Measurements from ENCODE around the gene SH3RF1.

SH3RF1 gene

GRCh38 chr4:169158046-169158445 is 112.7 kb downstream of the SH3RF1 start:
- DNase-seq = no peak

GRCh38 chr4:169156392-169156791 is 114.4 kb downstream of the SH3RF1 start:
- no peak for DNase-seq

GRCh38 chr4:169154121-169154520 is 116.6 kb downstream of the SH3RF1 start:
- no peak for DNase-seq

GRCh38 chr4:169153481-169154087 is 117.2 kb downstream of the SH3RF1 start:
- no peak for DNase-seq

- DNase-seq = peak; percentile 5
Measured at GRCh38 chr4:169152899-169153298, 117.9 kb downstream of the SH3RF1 start.

GRCh38 chr4:169152098-169152497 is 118.7 kb downstream of the SH3RF1 start:
- no peak for DNase-seq

GRCh38 chr4:169151671-169152070 is 119.1 kb downstream of the SH3RF1 start:
- DNase-seq = no peak

- DNase-seq = peak; percentile 9
Measured at GRCh38 chr4:169150806-169151205, 120.0 kb downstream of the SH3RF1 start.

GRCh38 chr4:169148885-169149284 is 121.9 kb downstream of the SH3RF1 start:
- DNase-seq = no peak

- DNase-seq = no peak
Measured at GRCh38 chr4:169147191-169147590, 123.6 kb downstream of the SH3RF1 start.

- no peak for DNase-seq
Measured at GRCh38 chr4:169144061-169144600, 126.6 kb downstream of the SH3RF1 start.

- DNase-seq = no peak
Measured at GRCh38 chr4:169143335-169143734, 127.4 kb downstream of the SH3RF1 start.

GRCh38 chr4:169142906-169143305 is 127.8 kb downstream of the SH3RF1 start:
- DNase-seq = no peak

- DNase-seq = no peak
Measured at GRCh38 chr4:169142391-169142790, 128.4 kb downstream of the SH3RF1 start.

GRCh38 chr4:169139021-169139420 is 131.7 kb downstream of the SH3RF1 start:
- no peak for DNase-seq

GRCh38 chr4:169137558-169137920 is 133.2 kb downstream of the SH3RF1 start:
- DNase-seq = no peak

GRCh38 chr4:169136796-169137557 is 133.8 kb downstream of the SH3RF1 start:
- DNase-seq = no peak

- DNase-seq = no peak
Measured at GRCh38 chr4:169136330-169136729, 134.4 kb downstream of the SH3RF1 start.

- DNase-seq = no peak
Measured at GRCh38 chr4:169135776-169136175, 135.0 kb downstream of the SH3RF1 start.

- DNase-seq = no peak
Measured at GRCh38 chr4:169133932-169134331, 136.8 kb downstream of the SH3RF1 start.

- no peak for DNase-seq
Measured at GRCh38 chr4:169132561-169133305, 138.0 kb downstream of the SH3RF1 start.

GRCh38 chr4:169131556-169132208 is 139.1 kb downstream of the SH3RF1 start:
- no peak for DNase-seq

- DNase-seq = no peak
Measured at GRCh38 chr4:169128902-169129301, 141.9 kb downstream of the SH3RF1 start.

All from hematopoietic multipotent progenitor cell treated with erythropoietin and hydrocortisone succinate and interleukin-3 and kit ligand, for 6 days (in vitro differentiated cells).